ENCODE measurements around the gene BZW2.

Gene BZW2

DNA sequence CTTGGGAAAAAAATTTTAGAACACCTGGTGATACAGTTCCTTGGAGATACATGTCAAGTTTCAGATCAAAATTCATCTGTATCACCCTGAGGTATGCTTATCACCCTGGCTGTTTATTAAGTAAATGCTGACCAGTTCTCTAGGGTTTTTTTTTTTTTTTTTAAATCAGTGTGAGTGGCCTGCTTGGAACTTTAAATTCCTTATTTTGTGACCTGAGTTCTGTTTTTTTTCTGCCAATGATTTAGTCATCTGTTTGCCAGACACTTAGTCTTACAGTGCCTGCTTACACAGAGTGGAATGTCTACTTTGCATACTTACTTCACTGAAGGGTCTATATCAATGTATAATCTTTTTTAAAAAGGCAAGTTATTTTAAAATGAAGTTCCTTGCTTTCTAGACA lies 109.4 kb downstream of the BZW2 start:
- DNase-seq: no peak

Data from NCI-H748 treated with DMSO at 0.1 percent for 48 hours (cell line).